Fibroblast of skin of right quadriceps (primary cell): Measurements from ENCODE around the gene FAM90A26.
"Not testable (repeated sequence)": the region's sequence is repeated elsewhere in the genome, so short reads cannot be mapped to it uniquely, and the experiment has no call there.

ENCODE experiments used
- DNase-seq: peaks from one replicate; pipeline ENCODE4 v3.0.0-alpha.2; 2013

Gene FAM90A26, protein sequence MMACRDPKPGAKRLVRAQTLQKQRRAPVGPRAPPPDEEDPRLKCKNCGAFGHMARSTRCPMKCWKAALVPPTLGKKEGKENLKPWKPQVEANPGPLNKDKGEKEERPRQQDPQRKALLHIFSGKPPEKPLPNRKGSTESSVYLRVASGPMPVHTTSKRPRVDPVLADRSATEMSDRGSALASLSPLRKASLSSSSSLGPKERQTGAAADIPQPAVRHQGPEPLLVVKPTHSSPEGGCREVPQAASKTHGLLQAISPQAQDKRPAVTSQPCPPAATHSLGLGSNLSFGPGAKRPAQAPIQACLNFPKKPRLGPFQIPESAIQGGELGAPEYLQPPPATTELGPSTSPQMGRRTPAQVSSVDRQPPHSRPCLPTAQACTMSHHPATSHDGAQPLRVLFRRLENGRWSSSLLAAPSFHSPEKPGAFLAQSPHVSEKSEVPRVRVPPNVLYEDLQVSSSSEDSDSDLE

DNA sequence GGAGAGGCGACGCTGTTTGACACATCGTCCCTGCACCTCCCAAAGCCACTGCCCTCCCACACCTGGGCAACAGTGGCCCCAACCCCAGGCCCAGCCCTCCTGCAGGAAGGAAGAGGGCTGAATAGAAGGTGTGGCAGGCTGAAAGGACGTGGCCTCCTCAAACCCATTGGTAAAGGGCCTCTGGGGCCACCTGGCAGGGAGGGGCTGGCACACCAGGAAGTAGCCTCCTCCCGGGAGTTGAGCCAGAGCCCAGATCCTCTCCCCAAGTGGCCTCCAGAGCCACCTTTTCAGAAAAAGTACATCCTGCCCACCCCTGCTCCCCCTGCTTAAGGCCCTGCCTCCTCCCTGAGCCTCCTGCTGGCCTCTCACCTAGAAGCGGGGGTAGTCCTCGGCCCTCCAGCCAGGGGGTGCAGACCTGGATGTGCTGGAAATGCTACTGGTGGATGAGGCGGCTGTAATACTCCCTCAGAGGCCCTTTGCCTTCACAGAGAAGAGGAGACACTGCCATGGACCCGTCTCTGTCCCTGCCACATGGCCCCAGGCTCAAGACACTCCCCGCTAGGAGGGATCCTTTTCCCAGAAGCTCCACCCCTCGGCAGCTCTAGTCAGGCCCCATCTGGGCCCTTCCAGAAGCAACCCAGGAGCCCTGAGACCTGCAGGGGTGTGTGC, at the start of gene FAM90A26:
Gene FAM90A26 (plus strand): TSS at position 619 of the 669 bp plus-strand sequence. CDS start 2,764 bp downstream, outside the sequence.
- DNase-seq, result not testable (repeated sequence)

DNA sequence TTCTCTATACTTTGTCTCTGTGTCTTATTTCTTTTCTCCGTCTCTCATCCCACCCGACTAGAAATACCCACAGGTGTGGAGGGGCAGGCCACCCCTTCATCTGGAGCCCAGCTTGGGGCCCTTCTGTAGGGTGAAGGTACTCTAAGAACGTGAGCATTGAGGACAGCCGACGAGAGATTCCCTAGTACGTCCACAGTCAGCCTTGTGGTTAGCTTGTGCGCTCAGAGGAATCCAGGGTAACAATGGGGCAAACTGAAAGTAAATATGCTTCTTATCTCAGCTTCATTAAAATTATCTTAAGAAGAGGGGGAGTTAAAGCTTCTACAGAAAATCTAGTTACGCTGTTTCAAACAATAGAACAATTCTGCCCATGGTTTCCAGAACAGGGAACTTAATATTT, 47.5 kb upstream of the FAM90A26 start:
- not testable (repeated sequence) for DNase-seq

DNA sequence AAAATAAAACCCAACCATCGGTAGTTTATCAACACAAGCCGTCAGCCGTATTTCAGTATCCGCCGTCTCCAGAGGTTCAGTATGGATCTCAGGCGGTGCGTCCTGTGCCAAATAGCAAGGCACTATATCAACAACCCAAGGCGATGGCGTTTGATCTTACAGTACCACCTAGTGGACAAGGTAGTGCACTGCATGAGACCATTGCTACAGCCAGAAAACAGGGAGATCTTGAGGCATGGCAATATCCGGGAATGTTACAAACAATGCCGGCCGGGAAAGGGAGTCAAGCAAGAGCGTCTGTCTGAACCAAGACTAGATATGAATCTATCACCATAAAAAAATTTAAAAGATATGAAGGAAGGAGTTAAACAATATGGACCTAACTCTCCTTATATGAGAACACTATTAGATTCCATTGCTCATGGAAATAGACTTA, 46.6 kb upstream of the FAM90A26 start:
- DNase-seq, result peak; percentile 70

DNA sequence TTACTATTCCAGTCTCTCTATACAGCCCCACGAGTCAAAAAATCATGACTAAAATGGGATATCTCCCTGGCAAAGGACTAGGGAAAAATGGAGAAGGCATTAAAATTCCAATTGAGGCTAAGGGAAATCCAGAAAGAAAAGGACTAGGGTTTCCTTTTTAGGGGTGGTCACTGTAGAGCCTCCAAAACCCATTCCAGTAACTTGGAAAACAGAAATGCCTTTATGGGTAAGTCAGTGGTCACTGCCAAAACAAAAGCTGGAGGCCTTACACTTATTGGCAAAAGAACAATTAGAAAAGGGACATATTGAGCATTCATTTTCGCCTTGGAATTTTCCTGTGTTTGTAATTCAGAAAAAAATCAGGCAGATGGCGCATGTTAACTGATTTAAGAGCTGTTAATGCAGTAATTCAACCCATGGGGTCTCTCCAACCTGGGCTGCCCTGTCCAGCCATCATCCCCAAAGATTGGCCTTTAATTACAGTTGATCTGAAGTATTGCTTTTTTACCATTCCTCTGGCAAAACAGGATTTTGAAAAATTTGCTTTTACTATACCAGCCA, 44.5 kb upstream of the FAM90A26 start:
- DNase-seq, result not testable (repeated sequence)

- DNase-seq, result peak; percentile 82
Observed at GRCh38 chr4:9131420-9131819, 38.8 kb upstream of the FAM90A26 start.

DNA sequence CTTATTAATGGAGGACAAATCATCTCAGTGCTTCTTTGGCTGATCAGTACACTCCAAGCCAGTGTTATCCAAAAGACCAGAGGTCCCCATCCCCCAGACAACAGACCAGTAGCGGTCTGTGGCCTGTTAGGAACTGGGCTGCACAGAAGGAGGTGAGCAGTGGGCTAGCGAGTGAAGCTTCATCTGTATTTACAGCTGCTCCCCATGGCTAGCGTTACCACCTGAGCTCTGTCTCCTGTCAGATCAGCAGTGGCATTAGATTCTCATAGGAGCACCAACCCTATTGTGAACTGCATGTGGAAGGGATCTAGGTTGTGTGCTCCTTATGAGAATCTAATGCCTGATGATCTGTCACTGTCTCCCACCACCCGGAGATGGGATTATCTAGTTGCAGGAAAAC, 37.4 kb upstream of the FAM90A26 start:
- not testable (repeated sequence) for DNase-seq

GRCh38 chr4:9134011-9134410, 36.2 kb upstream of the FAM90A26 start:
- DNase-seq, result not testable (repeated sequence)

- peak; percentile 17 for DNase-seq
Observed at GRCh38 chr4:9134556-9134955, 35.7 kb upstream of the FAM90A26 start.

DNA sequence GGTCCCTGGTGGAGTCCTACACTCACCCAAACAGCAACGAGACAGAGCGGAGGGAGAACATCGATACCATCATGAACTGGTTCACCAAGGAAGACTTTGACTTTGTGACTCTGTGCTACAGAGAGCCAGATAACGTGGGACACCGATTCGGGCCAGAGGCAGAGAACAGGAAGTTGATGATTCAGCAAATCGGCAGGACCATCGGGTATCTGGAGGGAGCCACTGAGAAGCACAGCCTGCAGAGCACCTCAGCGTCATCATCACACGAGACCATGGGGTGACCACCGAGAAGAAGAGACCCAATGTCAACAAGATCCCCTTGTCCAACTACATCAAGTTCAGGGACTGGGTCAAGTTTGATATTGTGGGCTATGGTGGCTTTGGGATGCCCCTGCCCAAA, 29.2 kb upstream of the FAM90A26 start:
- DNase-seq, result not testable (repeated sequence)

DNA sequence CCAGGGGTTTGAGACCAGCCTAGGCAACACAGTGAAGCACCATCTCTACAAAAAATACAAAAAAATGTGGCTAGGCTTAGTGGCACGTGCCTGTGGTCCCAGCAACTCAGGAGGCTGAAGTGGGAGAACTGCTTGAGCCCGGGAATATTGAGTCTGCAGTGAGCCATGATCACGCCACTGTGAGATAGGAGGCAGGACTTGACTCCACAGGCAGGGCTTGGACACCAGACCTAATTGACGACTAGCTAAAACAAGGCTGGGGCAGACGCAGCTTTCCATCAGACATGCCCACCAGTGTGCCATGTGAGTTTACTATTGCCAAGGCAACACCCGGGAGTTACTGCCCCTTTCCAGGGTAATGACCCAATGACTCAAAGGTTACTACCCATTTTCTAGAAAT, 27.4 kb upstream of the FAM90A26 start:
- not testable (repeated sequence) for DNase-seq

GRCh38 chr4:9143421-9144080, 26.7 kb upstream of the FAM90A26 start:
- DNase-seq, result no peak

- no peak for DNase-seq
Observed at GRCh38 chr4:9146967-9147366, 23.2 kb upstream of the FAM90A26 start.

- not testable (repeated sequence) for DNase-seq
Observed at GRCh38 chr4:9147368-9147767, 22.8 kb upstream of the FAM90A26 start.

DNA sequence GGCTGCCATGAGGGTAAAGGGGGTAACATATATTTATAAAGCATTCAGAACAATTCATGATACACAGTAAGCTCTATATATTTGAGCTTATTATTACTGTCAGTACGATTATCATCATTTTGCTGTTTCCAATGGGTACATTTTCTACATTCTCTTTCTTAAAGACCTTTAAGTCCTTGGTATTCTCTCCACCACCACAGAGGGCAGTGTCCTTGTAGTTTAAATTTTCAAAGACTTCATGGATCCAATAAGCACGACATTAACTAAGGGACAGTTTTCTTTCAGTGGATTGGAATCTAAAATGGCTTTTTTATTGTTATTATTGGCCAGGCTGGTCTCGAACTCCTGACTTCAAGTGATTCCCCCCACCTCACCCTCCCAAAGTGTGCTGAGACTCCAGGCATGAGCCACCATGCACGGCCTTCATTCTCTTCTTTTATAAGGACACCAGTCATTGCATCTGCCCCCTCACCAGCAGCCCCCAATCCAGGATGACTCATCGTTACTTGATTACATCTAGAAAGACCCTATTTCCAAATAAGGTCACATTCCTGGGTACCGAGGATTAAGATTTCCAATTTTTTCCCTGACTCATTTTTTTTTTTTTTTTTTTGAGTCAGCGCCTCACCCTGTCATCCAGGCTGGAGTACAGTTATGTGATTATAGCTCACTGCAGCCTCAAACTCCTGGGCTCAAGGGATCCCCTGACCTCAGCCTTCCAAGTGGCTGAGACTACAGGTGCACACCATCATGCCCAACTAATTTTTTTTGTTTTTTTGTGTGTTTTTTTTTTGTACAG, 21.4 kb upstream of the FAM90A26 start:
- peak; percentile 69 for DNase-seq

DNA sequence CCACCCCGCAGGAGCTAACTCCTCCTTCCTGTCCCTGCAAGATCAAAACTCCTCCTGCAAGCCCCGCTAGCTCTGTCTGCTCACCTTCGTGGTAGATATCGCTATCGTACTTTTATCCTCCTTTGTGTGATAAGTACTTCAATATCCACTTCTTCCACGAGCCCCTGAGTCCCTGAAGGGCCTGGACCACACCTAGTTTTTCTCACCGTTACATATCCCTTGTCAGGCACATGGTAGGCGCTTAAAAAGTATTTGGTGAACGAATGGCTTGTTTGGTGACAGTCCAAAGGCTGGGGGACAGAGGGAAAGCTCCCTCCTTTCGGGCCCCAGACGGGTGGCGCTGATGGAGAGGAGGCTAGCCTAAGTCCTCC, 18.4 kb upstream of the FAM90A26 start:
- DNase-seq, result not testable (repeated sequence)

DNA sequence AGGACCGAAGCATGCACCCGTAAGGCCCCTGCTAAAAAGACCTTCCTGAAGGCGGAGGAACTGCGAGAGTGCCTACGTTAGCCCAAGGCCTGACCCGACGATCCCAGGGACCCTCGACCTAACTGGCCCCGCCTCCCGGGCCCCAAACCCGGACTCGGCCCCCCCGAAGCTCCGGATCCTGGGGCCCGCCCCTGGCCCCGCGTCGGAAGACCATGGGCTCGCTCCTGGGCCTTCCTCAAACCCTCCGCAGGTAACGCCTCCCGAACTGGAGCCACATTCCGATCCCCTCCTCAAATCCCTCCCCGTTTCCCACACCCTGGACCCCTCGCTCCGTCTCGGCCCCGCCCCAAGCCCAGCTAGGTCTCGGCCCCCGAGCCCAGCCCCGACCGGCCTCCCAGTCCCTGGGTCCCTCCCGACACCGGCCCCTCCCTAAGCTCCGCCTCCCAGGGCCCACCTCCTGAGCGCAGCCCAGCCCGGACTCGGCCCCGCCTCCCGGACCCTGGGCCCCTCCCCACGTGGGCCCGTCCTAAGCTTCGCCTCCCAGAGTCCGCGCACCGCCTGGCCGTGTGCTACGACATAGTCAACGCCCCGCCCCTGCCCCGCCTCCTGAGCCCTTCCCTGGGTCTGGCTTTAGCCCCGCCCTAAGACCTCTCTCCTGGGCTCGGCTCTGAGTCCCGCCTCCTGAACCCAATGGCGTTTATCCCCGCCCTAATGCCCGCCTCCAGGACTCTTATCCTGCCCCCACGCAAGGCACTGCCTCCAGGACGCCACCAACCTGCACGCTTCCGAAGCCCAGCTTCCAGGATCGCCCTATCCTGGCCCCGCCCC, 17.8 kb upstream of the FAM90A26 start:
- DNase-seq, result peak; percentile 97

GRCh38 chr4:9153008-9153570, 17.1 kb upstream of the FAM90A26 start:
- DNase-seq, result peak; percentile 99

DNA sequence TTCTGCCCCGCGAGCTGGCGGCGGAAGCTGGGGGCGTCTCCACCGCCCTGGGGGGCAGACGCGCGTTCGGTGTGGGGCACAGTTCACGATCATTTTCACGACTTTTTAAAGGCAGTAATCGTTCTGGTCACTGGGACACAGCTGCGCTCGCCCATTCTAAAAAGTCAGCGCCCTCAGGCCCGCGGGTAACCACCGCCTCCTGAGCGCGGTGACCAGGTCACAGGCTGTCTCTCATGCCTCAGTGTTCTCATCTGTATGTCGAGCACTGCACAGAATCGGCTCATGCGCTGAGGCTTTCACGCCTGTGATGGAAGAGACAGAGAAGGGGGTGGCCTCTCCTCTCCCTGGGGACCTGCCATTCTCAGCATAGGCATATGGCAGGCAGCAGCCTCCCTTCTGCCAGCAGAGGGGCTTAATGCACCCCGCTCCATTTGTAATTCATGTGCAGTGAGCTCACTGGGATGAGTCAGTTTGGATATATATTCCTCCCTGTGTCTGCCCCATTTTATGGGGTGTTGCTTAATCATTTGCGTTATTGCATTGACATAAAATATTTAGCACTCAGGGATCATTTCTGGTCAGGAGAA, 16.5 kb upstream of the FAM90A26 start:
- peak; percentile 92 for DNase-seq

DNA sequence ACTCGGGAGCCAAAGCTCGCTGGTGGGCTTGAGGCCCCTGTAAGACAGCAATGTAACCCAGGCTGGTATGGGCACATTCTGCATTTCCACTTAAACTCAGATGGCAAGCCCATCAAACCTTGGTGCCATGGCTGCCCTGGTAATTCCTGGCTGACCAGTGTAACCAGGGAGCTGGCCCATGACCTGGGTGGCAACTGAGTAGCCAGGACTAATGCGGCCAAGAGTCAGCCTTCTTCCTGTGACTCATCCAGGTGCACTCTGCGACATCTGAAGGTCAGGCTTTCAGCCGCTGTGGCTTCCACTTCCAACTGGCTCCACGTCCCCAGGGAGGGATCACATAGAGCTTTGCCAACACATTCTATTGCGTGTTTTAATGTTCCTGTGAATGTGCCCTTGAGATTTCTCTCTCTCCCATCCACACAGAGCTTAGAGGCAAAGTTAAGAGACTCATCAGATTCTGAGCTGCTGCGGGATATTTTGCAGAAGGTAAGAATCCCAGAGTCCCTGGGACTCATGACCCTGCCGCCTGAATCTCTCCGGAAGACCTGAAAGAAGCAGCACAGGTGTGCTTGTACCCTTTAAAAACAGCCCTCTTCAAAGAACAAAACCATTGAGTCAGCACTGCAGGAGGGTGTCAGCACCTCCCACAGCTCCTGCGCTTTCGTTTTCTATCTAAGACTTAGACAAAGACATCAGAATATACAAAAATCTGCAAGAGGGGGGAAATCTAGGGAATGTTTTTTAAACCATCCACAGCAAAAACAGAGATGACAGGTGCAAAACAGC, 14.9 kb upstream of the FAM90A26 start:
- DNase-seq, result not testable (repeated sequence)

GRCh38 chr4:9158392-9158791, 11.8 kb upstream of the FAM90A26 start:
- not testable (repeated sequence) for DNase-seq
